SU-DHL-6 (cell line): ENCODE data around the gene ZXDC.

Experiments
- H2AFZ ChIP-seq: fragments of 200-600 bp; sonication (generic); 2 replicates; pipeline ENCODE4 v1.6.1; 2014; ENCODE audit warnings: low read depth, mild to moderate bottlenecking, moderate library complexity, mixed read lengths, antibody characterized with exemption, low read length; ENCODE audit not compliant: severe bottlenecking
- H3F3A ChIP-seq: fragments of 200-600 bp; shearing (Covaris generic); 2 replicates; pipeline ENCODE4 v1.6.0; 2016; ENCODE audit warnings: antibody characterized with exemption, mild to moderate bottlenecking; ENCODE audit not compliant: insufficient read depth
- H3K27ac ChIP-seq: fragments of 200-600 bp; sonication (generic); 2 replicates; pipeline ENCODE4 v1.5.1; 2016; ENCODE audit warnings: low read depth, mild to moderate bottlenecking, low read length, moderate library complexity, mixed read lengths
- H3K27me3 ChIP-seq: fragments of 200-600 bp; sonication (generic), shearing (Covaris generic); 2 replicates; pipeline ENCODE4 v1.6.0; 2014; ENCODE audit warnings: mild to moderate bottlenecking, low read length
- H3K36me3 ChIP-seq: fragments of 200-600 bp; sonication (generic); 2 replicates; pipeline ENCODE4 v1.6.1; 2014; ENCODE audit warnings: mild to moderate bottlenecking, low read length, mixed read lengths
- H3K4me2 ChIP-seq: fragments of 300-600, 200-600 bp; shearing (Covaris generic), sonication (generic); 2 replicates; pipeline ENCODE4 v1.6.0; 2014; ENCODE audit warnings: low read length, low read depth, mild to moderate bottlenecking; ENCODE audit not compliant: poor library complexity, severe bottlenecking
- H3K4me3 ChIP-seq: fragments of 200-600 bp; sonication (generic); 2 replicates; pipeline ENCODE4 v1.5.1; 2014; ENCODE audit warnings: antibody characterized with exemption, low read length, mild to moderate bottlenecking, mixed read lengths; ENCODE audit not compliant: insufficient read depth, poor library complexity, severe bottlenecking
- H3K79me2 ChIP-seq: fragments of 200-600 bp; sonication (generic); 2 replicates; pipeline ENCODE4 v1.6.1; 2014; ENCODE audit warnings: mild to moderate bottlenecking, low read length, moderate library complexity; ENCODE audit not compliant: insufficient read depth
- H3K9ac ChIP-seq: fragments of 200-600 bp; sonication (generic); 2 replicates; pipeline ENCODE4 v1.7.0; 2014; ENCODE audit warnings: mild to moderate bottlenecking, low read length
- H3K9me2 ChIP-seq: fragments of 200-600 bp; sonication (generic); replicated peaks from 2 replicates; pipeline ENCODE4 v1.6.1; 2014; ENCODE audit warnings: low read length; ENCODE audit not compliant: insufficient read depth
- H3K9me3 ChIP-seq: fragments of 200-600 bp; sonication (generic); 2 replicates; pipeline ENCODE4 v1.6.1; 2014; ENCODE audit warnings: low read length, mixed read lengths; ENCODE audit not compliant: insufficient read depth
- H4K20me1 ChIP-seq: fragments of 200-600 bp; sonication (generic); 2 replicates; pipeline ENCODE4 v1.6.1; 2014; ENCODE audit warnings: low read depth, mild to moderate bottlenecking, antibody characterized with exemption, low read length, moderate library complexity, mixed read lengths
- CTCF ChIP-seq: fragments of 200-600 bp; sonication (generic); IDR thresholded peaks from one replicate; pipeline ENCODE4 v1.5.1; 2017; ENCODE audit warnings: antibody characterized with exemption, mild to moderate bottlenecking, low read length, moderate library complexity; ENCODE audit not compliant: insufficient read depth, poor library complexity, severe bottlenecking
- EZH2phosphoT487 ChIP-seq: fragments of 200-600 bp; sonication (generic), shearing (Covaris generic); conservative IDR thresholded peaks from 2 replicates; pipeline ENCODE4 v1.6.1; 2018; ENCODE audit warnings: mild to moderate bottlenecking, antibody characterized with exemption, low read length, moderate library complexity, mixed read lengths

ZXDC gene

GRCh38 chr3:126515066-126515706 is 39.5 kb upstream of the ZXDC start:
- Histone ChIP-seq H3K79me2 (no peaks in the 10 kb centered on the region), H3K9me3 (no peaks in the 10 kb centered on the region), H3F3A (no peaks in the 10 kb centered on the region), H2AFZ (no peak overlapping the region), H3K27me3 (no peaks in the 10 kb centered on the region), H3K36me3 (no peaks in the 10 kb centered on the region), H3K27ac (no peak overlapping the region), H3K9me2 (no peaks in the 10 kb centered on the region), H4K20me1 (no peaks in the 10 kb centered on the region), H3K4me3 (no peak overlapping the region), H3K9ac (no peak overlapping the region), H3K4me2 (no peak overlapping the region)
- TF ChIP-seq EZH2phosphoT487 (no peak), CTCF (no peak)

DNA sequence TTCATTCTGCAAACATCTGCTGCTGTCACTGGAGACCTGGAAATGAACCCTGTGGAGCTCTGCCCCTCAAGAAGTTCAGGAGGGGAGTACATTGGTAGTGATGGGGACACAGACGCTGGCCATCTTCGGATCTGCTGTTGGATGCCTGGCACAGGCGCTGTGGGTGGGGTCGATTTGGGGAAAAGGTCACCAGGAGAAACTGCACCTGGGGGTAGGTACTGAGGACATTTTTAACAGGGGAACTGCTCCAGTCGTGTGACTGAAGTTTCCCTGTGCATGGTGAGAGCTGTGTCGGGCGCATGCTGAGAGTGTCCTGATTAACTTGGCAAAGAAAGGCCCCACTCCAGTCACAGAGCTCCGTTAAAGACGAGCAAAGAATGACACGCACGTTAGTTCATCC is 38.5 kb upstream of the ZXDC start:
- H3K9me2 ChIP-seq: no peaks in the 10 kb centered on the region
- H2AFZ ChIP-seq: no peak overlapping the region

GRCh38 chr3:126512916-126513650 is 37.4 kb upstream of the ZXDC start:
- H3K27me3 ChIP-seq: no peaks in the 10 kb centered on the region
- no peaks in the 10 kb centered on the region for H4K20me1 ChIP-seq
- no peaks in the 10 kb centered on the region for H3F3A ChIP-seq
- no peak overlapping the region for H2AFZ ChIP-seq
- H3K27ac ChIP-seq: no peak overlapping the region
- TF ChIP-seq EZH2phosphoT487: no peak
- TF ChIP-seq CTCF: no peak
- H3K4me2 ChIP-seq: no peak overlapping the region
- H3K36me3 ChIP-seq: no peaks in the 10 kb centered on the region
- H3K9me2 ChIP-seq: no peaks in the 10 kb centered on the region
- no peaks in the 10 kb centered on the region for H3K9me3 ChIP-seq
- H3K79me2 ChIP-seq: no peaks in the 10 kb centered on the region
- no peak overlapping the region for H3K4me3 ChIP-seq
- H3K9ac ChIP-seq: no peak overlapping the region

More for the DNA sequence above, 38.5 kb upstream of the ZXDC start:
- H3K9me3 ChIP-seq: no peaks in the 10 kb centered on the region
- no peak overlapping the region for H3K4me2 ChIP-seq
- H3K4me3 ChIP-seq: no peak overlapping the region
- H3K9ac ChIP-seq: no peak overlapping the region
- no peak overlapping the region for H3K27ac ChIP-seq
- no peaks in the 10 kb centered on the region for H3K36me3 ChIP-seq
- H3K79me2 ChIP-seq: no peaks in the 10 kb centered on the region
- no peaks in the 10 kb centered on the region for H3K27me3 ChIP-seq
- no peaks in the 10 kb centered on the region for H4K20me1 ChIP-seq
- TF ChIP-seq EZH2phosphoT487: no peak
- no peak for TF ChIP-seq CTCF
- no peaks in the 10 kb centered on the region for H3F3A ChIP-seq
